Gastrocnemius medialis (tissue), 4 donors: ENCODE measurements around the gene NPAS2.

Source experiments
- POLR2A ChIP-seq, 2 donors: fragments of 450-650 bp; IDR thresholded peaks; one replicate each; pipeline ENCODE4 v1.6.1; 2017; ENCODE audit warnings: antibody characterized with exemption in 2 of 2, mild to moderate bottlenecking in 2 of 2, moderate library complexity in 2 of 2
- TF ChIP-seq, protein P1 (sequence below), 5 experiments: fragments of 450-650 bp in 3 of 5; fragments of 200-600 bp in 2 of 5; sonication (generic) in 2 of 5; IDR thresholded peaks in 4 of 5; conservative IDR thresholded peaks in 1 of 5; 1 replicate in 4 of 5; 2 replicates in 1 of 5; pipeline ENCODE4 v1.5.1; 2016 to 2019; ENCODE audit warnings: antibody characterized with exemption in 5 of 5, mild to moderate bottlenecking in 3 of 5, moderate library complexity in 3 of 5

DNA sequence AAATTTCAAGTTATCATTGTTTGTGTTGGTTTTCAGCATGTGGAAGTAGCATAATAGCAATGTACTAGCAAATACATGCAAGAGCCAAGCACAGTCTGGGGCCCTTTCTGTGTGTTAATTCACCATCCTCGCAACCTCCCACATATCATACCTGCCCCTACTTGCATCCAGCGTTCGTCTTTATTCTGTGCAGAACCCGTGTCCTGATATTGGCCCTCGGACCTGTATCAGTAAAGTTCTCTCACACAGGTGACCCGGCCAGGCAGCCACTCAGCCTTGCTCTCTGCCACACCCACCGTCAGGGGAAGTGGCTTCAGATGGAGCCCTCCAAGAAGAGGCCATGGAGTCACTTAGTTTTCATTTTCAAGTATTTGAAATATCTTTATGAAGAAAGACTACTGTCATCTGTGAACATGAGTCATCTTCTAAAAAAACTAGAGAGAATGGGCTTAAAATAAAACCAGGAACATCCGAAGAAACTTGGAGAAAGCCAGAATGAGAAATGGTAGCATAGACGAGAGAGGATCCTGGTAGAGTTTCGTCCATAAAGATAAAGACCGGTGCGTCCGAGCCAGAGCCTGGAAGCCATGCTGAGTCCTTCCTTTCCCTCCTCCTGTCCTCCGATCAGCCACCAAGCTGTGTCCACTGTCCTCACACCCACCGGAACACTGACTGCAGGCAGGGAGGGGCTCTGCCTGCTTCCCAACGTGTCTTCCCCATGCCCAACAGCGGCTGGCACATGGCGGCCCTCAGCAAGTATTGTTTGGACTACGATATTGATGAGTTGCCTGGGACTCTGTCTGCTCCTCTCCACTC lies 124.9 kb downstream of the NPAS2 start:
- TF ChIP-seq POLR2A (IDR thresholded peaks at IDR 0.05): no peak
- TF ChIP-seq, protein P1, sequence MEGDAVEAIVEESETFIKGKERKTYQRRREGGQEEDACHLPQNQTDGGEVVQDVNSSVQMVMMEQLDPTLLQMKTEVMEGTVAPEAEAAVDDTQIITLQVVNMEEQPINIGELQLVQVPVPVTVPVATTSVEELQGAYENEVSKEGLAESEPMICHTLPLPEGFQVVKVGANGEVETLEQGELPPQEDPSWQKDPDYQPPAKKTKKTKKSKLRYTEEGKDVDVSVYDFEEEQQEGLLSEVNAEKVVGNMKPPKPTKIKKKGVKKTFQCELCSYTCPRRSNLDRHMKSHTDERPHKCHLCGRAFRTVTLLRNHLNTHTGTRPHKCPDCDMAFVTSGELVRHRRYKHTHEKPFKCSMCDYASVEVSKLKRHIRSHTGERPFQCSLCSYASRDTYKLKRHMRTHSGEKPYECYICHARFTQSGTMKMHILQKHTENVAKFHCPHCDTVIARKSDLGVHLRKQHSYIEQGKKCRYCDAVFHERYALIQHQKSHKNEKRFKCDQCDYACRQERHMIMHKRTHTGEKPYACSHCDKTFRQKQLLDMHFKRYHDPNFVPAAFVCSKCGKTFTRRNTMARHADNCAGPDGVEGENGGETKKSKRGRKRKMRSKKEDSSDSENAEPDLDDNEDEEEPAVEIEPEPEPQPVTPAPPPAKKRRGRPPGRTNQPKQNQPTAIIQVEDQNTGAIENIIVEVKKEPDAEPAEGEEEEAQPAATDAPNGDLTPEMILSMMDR (IDR thresholded peaks at IDR 0.05 in 4 of 5, conservative IDR thresholded peaks at IDR 0.05 in 1 of 5): no peak
